ENCODE data around the gene MRPL58. TPM values are rescaled to one million over a fixed set of nuclear protein-coding genes. Genes with fewer than 3 reads are reported as not detected.
A peak's percentile ranks its signal among the peaks of the same experiment; 100 is the strongest.

Gene MRPL58
- total RNA-seq, 1 donor from 2014 or later: 20.9 TPM

- no peak overlapping the region for H3K4me3 ChIP-seq (ENCODE audit: low read length in 3 of 3)
- H3K9ac ChIP-seq (ENCODE audit: low read depth in 1 of 3, low read length in 3 of 3): no peak overlapping the region
- peaks cover 19 to 29% (median 20%) of the 10 kb centered on the region in 3 donors for H3K36me3 ChIP-seq (ENCODE audit: control insufficient read depth in 3 of 3, insufficient read depth in 3 of 3, low read length in 3 of 3)
- H3K27me3 ChIP-seq (ENCODE audit: control insufficient read depth in 3 of 3, insufficient read depth in 3 of 3, low read length in 3 of 3): no peaks in the 10 kb centered on the region
- H3K9me3 ChIP-seq (ENCODE audit: control insufficient read depth in 3 of 3, low read length in 3 of 3): no peaks in the 10 kb centered on the region
- no peak overlapping the region for H3K27ac ChIP-seq (ENCODE audit: low read depth, low read length)
- peaks cover 17 to 20% (median 19%) of the 10 kb centered on the region in 3 donors for H3K4me1 ChIP-seq (ENCODE audit: control insufficient read depth in 3 of 3, insufficient read depth in 3 of 3, low read length in 3 of 3)
Measured at GRCh38 chr17:75051941-75052340, 39.5 kb downstream of the MRPL58 start.

GRCh38 chr17:75059369-75060345 lies 47.2 kb downstream of the MRPL58 start:
- Histone ChIP-seq H3K27ac (ENCODE audit: low read depth, low read length) (peak overlapping the region; percentile 79), H3K9ac (ENCODE audit: low read depth in 1 of 3, low read length in 3 of 3) (peak overlapping the region; percentile 28 to 74 (median 69)), H3K4me1 (ENCODE audit: control insufficient read depth in 3 of 3, insufficient read depth in 3 of 3, low read length in 3 of 3) (peaks cover 8 to 17% (median 15%) of the 10 kb centered on the region in 3 donors), H3K36me3 (ENCODE audit: control insufficient read depth in 3 of 3, insufficient read depth in 3 of 3, low read length in 3 of 3) (peaks cover 30 to 39% (median 36%) of the 10 kb centered on the region in 3 donors), H3K27me3 (ENCODE audit: control insufficient read depth in 3 of 3, insufficient read depth in 3 of 3, low read length in 3 of 3) (no peaks in the 10 kb centered on the region), H3K9me3 (ENCODE audit: control insufficient read depth in 3 of 3, low read length in 3 of 3) (no peaks in the 10 kb centered on the region), H3K4me3 (ENCODE audit: low read length in 3 of 3) (no peak overlapping the region)

- Histone ChIP-seq H3K9ac (ENCODE audit: low read depth in 1 of 3, low read length in 3 of 3) (peak overlapping the region; percentile 16 to 74 (median 59)), H3K27ac (ENCODE audit: low read depth, low read length) (peak overlapping the region; percentile 79), H3K36me3 (ENCODE audit: control insufficient read depth in 3 of 3, insufficient read depth in 3 of 3, low read length in 3 of 3) (peaks cover 32 to 42% (median 39%) of the 10 kb centered on the region in 3 donors), H3K4me3 (ENCODE audit: low read length in 3 of 3) (peak overlapping the region in 1 of 3 donors; percentile 18), H3K9me3 (ENCODE audit: control insufficient read depth in 3 of 3, low read length in 3 of 3) (no peaks in the 10 kb centered on the region), H3K4me1 (ENCODE audit: control insufficient read depth in 3 of 3, insufficient read depth in 3 of 3, low read length in 3 of 3) (peaks cover 8 to 20% (median 15%) of the 10 kb centered on the region in 3 donors), H3K27me3 (ENCODE audit: control insufficient read depth in 3 of 3, insufficient read depth in 3 of 3, low read length in 3 of 3) (no peaks in the 10 kb centered on the region)
Measured at GRCh38 chr17:75060434-75061054, 48.1 kb downstream of the MRPL58 start.

GRCh38 chr17:75061055-75061438 lies 48.6 kb downstream of the MRPL58 start:
- no peak overlapping the region for H3K4me3 ChIP-seq (ENCODE audit: low read length in 3 of 3)
- H3K4me1 ChIP-seq (ENCODE audit: control insufficient read depth in 3 of 3, insufficient read depth in 3 of 3, low read length in 3 of 3): peaks cover 8 to 20% (median 15%) of the 10 kb centered on the region in 3 donors
- peak overlapping the region in 2 of 3 donors; percentile 16 to 70 for H3K9ac ChIP-seq (ENCODE audit: low read depth in 1 of 3, low read length in 3 of 3)
- no peaks in the 10 kb centered on the region for H3K27me3 ChIP-seq (ENCODE audit: control insufficient read depth in 3 of 3, insufficient read depth in 3 of 3, low read length in 3 of 3)
- H3K9me3 ChIP-seq (ENCODE audit: control insufficient read depth in 3 of 3, low read length in 3 of 3): no peaks in the 10 kb centered on the region
- H3K36me3 ChIP-seq (ENCODE audit: control insufficient read depth in 3 of 3, insufficient read depth in 3 of 3, low read length in 3 of 3): peaks cover 32 to 41% (median 39%) of the 10 kb centered on the region in 3 donors
- peak overlapping the region; percentile 79 for H3K27ac ChIP-seq (ENCODE audit: low read depth, low read length)

- Histone ChIP-seq H3K36me3 (ENCODE audit: control insufficient read depth in 3 of 3, insufficient read depth in 3 of 3, low read length in 3 of 3) (peaks cover 32 to 40% (median 39%) of the 10 kb centered on the region in 3 donors), H3K27me3 (ENCODE audit: control insufficient read depth in 3 of 3, insufficient read depth in 3 of 3, low read length in 3 of 3) (no peaks in the 10 kb centered on the region), H3K9ac (ENCODE audit: low read depth in 1 of 3, low read length in 3 of 3) (no peak overlapping the region), H3K4me3 (ENCODE audit: low read length in 3 of 3) (no peak overlapping the region), H3K9me3 (ENCODE audit: control insufficient read depth in 3 of 3, low read length in 3 of 3) (no peaks in the 10 kb centered on the region), H3K4me1 (ENCODE audit: control insufficient read depth in 3 of 3, insufficient read depth in 3 of 3, low read length in 3 of 3) (peaks cover 8 to 20% (median 15%) of the 10 kb centered on the region in 3 donors), H3K27ac (ENCODE audit: low read depth, low read length) (no peak overlapping the region)
Measured at GRCh38 chr17:75061618-75062017, 49.1 kb downstream of the MRPL58 start.

- H3K27ac ChIP-seq (ENCODE audit: low read depth, low read length): no peak overlapping the region
- H3K4me3 ChIP-seq (ENCODE audit: low read length in 3 of 3): no peak overlapping the region
- H3K36me3 ChIP-seq (ENCODE audit: control insufficient read depth in 3 of 3, insufficient read depth in 3 of 3, low read length in 3 of 3): peaks cover 32 to 40% (median 39%) of the 10 kb centered on the region in 3 donors
- no peak overlapping the region for H3K9ac ChIP-seq (ENCODE audit: low read depth in 1 of 3, low read length in 3 of 3)
- H3K4me1 ChIP-seq (ENCODE audit: control insufficient read depth in 3 of 3, insufficient read depth in 3 of 3, low read length in 3 of 3): peaks cover 8 to 20% (median 15%) of the 10 kb centered on the region in 3 donors
- H3K27me3 ChIP-seq (ENCODE audit: control insufficient read depth in 3 of 3, insufficient read depth in 3 of 3, low read length in 3 of 3): no peaks in the 10 kb centered on the region
- no peaks in the 10 kb centered on the region for H3K9me3 ChIP-seq (ENCODE audit: control insufficient read depth in 3 of 3, low read length in 3 of 3)
Measured at GRCh38 chr17:75063201-75063600, 50.7 kb downstream of the MRPL58 start.

- no peak overlapping the region for H3K9ac ChIP-seq (ENCODE audit: low read depth in 1 of 3, low read length in 3 of 3)
- no peaks in the 10 kb centered on the region for H3K9me3 ChIP-seq (ENCODE audit: control insufficient read depth in 3 of 3, low read length in 3 of 3)
- no peak overlapping the region for H3K4me3 ChIP-seq (ENCODE audit: low read length in 3 of 3)
- H3K36me3 ChIP-seq (ENCODE audit: control insufficient read depth in 3 of 3, insufficient read depth in 3 of 3, low read length in 3 of 3): peaks cover 32 to 40% (median 39%) of the 10 kb centered on the region in 3 donors
- H3K4me1 ChIP-seq (ENCODE audit: control insufficient read depth in 3 of 3, insufficient read depth in 3 of 3, low read length in 3 of 3): peaks cover 8 to 20% (median 15%) of the 10 kb centered on the region in 3 donors
- no peaks in the 10 kb centered on the region for H3K27me3 ChIP-seq (ENCODE audit: control insufficient read depth in 3 of 3, insufficient read depth in 3 of 3, low read length in 3 of 3)
- H3K27ac ChIP-seq (ENCODE audit: low read depth, low read length): no peak overlapping the region
Measured at GRCh38 chr17:75063626-75064025, 51.2 kb downstream of the MRPL58 start.

- no peak overlapping the region for H3K27ac ChIP-seq (ENCODE audit: low read depth, low read length)
- H3K4me1 ChIP-seq (ENCODE audit: control insufficient read depth in 3 of 3, insufficient read depth in 3 of 3, low read length in 3 of 3): peaks cover 8 to 20% (median 15%) of the 10 kb centered on the region in 3 donors
- H3K4me3 ChIP-seq (ENCODE audit: low read length in 3 of 3): no peak overlapping the region
- no peaks in the 10 kb centered on the region for H3K9me3 ChIP-seq (ENCODE audit: control insufficient read depth in 3 of 3, low read length in 3 of 3)
- no peaks in the 10 kb centered on the region for H3K27me3 ChIP-seq (ENCODE audit: control insufficient read depth in 3 of 3, insufficient read depth in 3 of 3, low read length in 3 of 3)
- H3K9ac ChIP-seq (ENCODE audit: low read depth in 1 of 3, low read length in 3 of 3): no peak overlapping the region
- H3K36me3 ChIP-seq (ENCODE audit: control insufficient read depth in 3 of 3, insufficient read depth in 3 of 3, low read length in 3 of 3): peaks cover 32 to 40% (median 39%) of the 10 kb centered on the region in 3 donors
Measured at GRCh38 chr17:75064040-75064439, 51.6 kb downstream of the MRPL58 start.

GRCh38 chr17:75064460-75064859 lies 52.0 kb downstream of the MRPL58 start:
- H3K4me1 ChIP-seq (ENCODE audit: control insufficient read depth in 3 of 3, insufficient read depth in 3 of 3, low read length in 3 of 3): peaks cover 5 to 17% (median 12%) of the 10 kb centered on the region in 3 donors
- H3K27ac ChIP-seq (ENCODE audit: low read depth, low read length): no peak overlapping the region
- H3K9ac ChIP-seq (ENCODE audit: low read depth in 1 of 3, low read length in 3 of 3): no peak overlapping the region
- H3K9me3 ChIP-seq (ENCODE audit: control insufficient read depth in 3 of 3, low read length in 3 of 3): no peaks in the 10 kb centered on the region
- H3K36me3 ChIP-seq (ENCODE audit: control insufficient read depth in 3 of 3, insufficient read depth in 3 of 3, low read length in 3 of 3): peaks cover 32 to 40% (median 39%) of the 10 kb centered on the region in 3 donors
- no peak overlapping the region for H3K4me3 ChIP-seq (ENCODE audit: low read length in 3 of 3)
- H3K27me3 ChIP-seq (ENCODE audit: control insufficient read depth in 3 of 3, insufficient read depth in 3 of 3, low read length in 3 of 3): no peaks in the 10 kb centered on the region

Measured in skeletal muscle tissue (tissue), 4 donors.